ENCODE results near the gene NFKB2.

The NFKB2 gene

GRCh38 chr10:102423372-102423968, 28.0 kb downstream of the NFKB2 start:
- DNase-seq: no peak

- DNase-seq: no peak
These were observed 28.6 kb downstream of the NFKB2 start for GRCh38 chr10:102424145-102424544.

GRCh38 chr10:102424916-102425315, 29.4 kb downstream of the NFKB2 start:
- no peak for DNase-seq

- no peak for DNase-seq
These were observed 29.9 kb downstream of the NFKB2 start for GRCh38 chr10:102425444-102425843.

GRCh38 chr10:102426803-102427287, 31.3 kb downstream of the NFKB2 start:
- no peak for DNase-seq

- no peak for DNase-seq
These were observed 34.0 kb downstream of the NFKB2 start for GRCh38 chr10:102429468-102429867.

- no peak for DNase-seq
These were observed 36.1 kb downstream of the NFKB2 start for GRCh38 chr10:102431452-102432124.

- DNase-seq: peak; percentile 93
These were observed 36.9 kb downstream of the NFKB2 start, which contains the start of gene CUEDC2 for GRCh38 chr10:102432162-102432950. TSS of gene CUEDC2 (minus strand) at chr10:102432574. CDS start at chr10:102425188, 7,386 bp downstream.

GRCh38 chr10:102433619-102434046, 38.1 kb downstream of the NFKB2 start:
- DNase-seq: no peak

GRCh38 chr10:102434394-102435132, 39.1 kb downstream of the NFKB2 start:
- no peak for DNase-seq

GRCh38 chr10:102435133-102435497, 39.6 kb downstream of the NFKB2 start:
- no peak for DNase-seq

- DNase-seq: no peak
These were observed 40.2 kb downstream of the NFKB2 start for GRCh38 chr10:102435529-102436233.

- no peak for DNase-seq
These were observed 40.8 kb downstream of the NFKB2 start for GRCh38 chr10:102436312-102436711.

- DNase-seq: no peak
These were observed 42.0 kb downstream of the NFKB2 start for GRCh38 chr10:102437515-102437914.

GRCh38 chr10:102438374-102438773, 42.9 kb downstream of the NFKB2 start:
- DNase-seq: no peak

- DNase-seq: no peak
These were observed 49.3 kb downstream of the NFKB2 start for GRCh38 chr10:102444851-102445250.

GRCh38 chr10:102449321-102450123, 54.0 kb downstream of the NFKB2 start:
- DNase-seq: no peak

GRCh38 chr10:102450124-102450373, 54.5 kb downstream of the NFKB2 start:
- DNase-seq: no peak

- DNase-seq: peak; percentile 17
These were observed 55.0 kb downstream of the NFKB2 start for GRCh38 chr10:102450374-102451104.

- no peak for DNase-seq
These were observed 55.8 kb downstream of the NFKB2 start, which contains the start of gene C10orf95 for GRCh38 chr10:102451105-102451969. TSS of gene C10orf95 (minus strand) at chr10:102451543. CDS start at chr10:102451093, 450 bp downstream.

Data from T1000 (cell line).